Stimulated activated CD4-positive, alpha-beta T cell treated with anti-CD3 and anti-CD28 coated beads, Interleukin-2, amount 100 ng/mL, for 24 hours (primary cell): ENCODE results near the gene NRP2.

ENCODE experiments used
- DNase-seq, 2 donors: peaks; one replicate each; pipeline ENCODE4 v3.0.0-alpha.2; 2020

The NRP2 gene

DNA sequence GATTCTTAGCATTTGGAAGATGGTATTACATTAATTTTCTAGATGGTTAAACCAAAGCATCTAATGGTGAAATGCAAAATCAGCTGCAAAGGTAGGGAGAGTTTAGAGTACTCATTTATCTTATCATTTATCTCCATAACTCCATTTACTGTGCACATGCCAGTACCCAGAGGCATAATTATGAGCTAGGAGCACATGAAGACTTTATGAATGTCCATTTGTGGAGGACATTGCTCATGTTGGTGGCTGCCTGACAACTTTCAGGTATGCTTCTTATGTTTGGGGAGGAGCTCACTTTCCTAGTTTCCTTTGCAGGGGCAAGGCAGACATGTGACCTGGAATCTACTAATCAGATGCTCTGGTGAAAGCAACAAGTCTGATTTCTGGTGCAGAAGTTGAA is 134.0 kb downstream of the NRP2 start:
- no peak for DNase-seq

DNA sequence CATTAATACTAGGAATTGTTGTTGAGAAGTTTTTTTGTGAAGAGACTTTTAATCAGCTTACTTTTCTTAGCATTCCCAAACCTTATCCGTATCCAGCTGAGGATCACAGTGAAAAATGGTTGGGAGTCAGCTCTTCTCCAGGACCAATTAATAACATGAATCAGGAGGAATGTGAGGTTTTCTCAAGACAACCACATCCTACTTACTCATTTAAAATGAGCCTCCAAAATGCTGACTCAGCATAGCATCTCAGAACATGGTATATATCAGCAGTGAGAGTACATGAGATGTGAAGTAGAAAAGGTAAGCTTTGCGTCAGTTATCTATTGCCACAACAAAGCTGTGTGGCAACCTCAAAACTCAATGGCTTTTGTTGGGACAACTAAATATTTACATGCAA is 140.3 kb downstream of the NRP2 start:
- no peak for DNase-seq

GRCh38 chr2:205827809-205828365 is 145.6 kb downstream of the NRP2 start:
- no peak for DNase-seq

- no peak for DNase-seq
Observed at GRCh38 chr2:205833864-205834263, 151.6 kb downstream of the NRP2 start.

DNA sequence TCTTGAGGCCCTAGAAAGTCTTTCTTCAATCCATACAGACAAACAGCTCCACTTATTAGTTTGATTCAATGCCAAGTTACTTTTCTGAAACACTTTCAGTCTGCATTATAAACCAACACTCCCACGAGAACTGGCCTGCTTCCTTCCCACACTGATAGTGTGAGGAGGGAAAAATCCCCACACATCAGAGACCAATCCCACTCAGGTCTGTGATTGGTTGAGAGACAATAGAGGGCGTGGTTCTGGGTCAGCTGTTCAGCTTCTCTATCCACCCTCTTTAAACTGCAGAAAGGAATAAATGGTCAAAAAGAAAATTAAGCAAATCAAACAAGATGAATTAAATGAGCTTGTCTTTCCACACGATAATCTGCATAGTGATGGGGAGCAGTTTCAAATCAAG is 152.5 kb downstream of the NRP2 start:
- DNase-seq: no peak

GRCh38 chr2:205835251-205835791 is 153.0 kb downstream of the NRP2 start:
- no peak for DNase-seq

- no peak for DNase-seq
Observed at GRCh38 chr2:205835923-205836322, 153.6 kb downstream of the NRP2 start.

DNA sequence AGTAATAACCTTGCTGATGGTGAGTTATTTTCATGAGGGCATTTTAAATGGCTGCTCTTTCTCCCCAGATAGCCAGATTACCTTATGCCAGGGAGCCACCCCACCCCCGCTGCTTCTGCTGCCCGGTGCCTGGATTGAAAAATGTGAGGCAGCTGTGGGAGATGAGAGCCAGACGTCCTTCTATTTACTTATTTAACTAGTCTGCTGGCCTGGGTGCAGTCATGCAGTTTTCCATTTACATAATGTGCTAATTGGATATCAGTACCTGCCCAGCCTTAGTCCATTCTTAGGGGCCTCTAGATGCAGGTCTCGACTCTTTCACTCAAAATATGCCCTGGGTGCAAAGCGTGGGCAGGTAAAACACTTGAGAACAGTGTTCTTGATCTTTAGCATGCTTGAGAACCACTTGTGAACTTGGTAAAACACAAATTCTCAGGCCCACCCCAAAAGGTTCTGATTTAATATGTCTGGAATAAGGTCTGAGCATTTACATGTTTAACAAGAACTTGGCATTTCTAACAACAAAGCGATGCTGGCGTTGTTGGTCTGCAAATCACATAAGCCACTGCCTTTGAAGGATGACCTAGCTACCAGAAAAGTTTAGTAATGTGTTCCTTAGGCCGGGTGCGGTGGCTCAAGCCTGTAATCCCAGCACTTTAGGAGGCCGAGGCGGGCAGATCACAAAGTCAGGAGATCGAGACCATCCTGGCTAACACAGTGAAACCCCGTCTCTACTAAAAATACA is 154.3 kb downstream of the NRP2 start:
- DNase-seq: no peak

DNA sequence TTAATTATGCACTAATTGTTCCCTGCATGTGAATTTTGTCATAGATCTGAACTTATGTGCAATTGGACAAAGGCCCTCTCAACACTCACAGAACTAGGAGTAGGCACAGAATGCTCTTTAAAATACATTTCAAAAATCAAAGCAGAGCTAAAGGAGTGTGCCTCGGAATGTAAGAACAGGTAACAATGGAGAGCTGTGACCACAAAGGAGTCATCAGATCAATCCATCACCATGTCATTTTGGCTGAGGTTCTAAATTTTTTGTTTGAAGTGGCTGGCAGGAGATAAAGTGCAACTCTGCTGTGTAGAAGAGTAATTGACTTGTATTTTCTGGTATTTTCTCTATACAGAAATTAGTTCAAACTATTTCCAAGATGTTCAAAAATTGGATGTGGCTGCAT is 155.4 kb downstream of the NRP2 start:
- no peak for DNase-seq

DNA sequence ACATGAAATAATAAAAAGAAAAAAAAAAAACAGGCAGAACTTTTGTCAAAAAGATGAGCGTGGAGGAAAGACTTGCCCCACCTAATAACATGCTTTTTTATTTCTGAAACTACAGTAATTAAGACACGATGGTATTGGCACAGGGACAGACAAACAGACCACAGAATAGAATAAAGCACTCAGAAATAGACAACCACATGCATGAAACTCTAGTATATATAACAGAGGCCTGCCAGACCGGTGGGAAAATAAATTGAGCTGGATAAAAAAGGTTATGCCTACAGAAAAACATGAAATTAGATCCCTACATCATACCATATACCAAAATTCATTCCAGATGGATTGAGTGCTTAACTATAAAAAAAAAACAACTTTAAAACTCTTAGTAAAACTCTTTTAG is 163.1 kb downstream of the NRP2 start:
- no peak for DNase-seq
